Right lobe of liver (tissue), 4 donors: ENCODE data around the gene MRGPRG.

Source experiments
- CTCF ChIP-seq, 4 donors: fragments of 200-600 bp in 3 of 4; fragments of 450-650 bp in 1 of 4; IDR thresholded peaks; one replicate each; pipeline versions ENCODE4 v1.5.1 to v1.8.0; 2016 to 2022; ENCODE audit warnings: antibody characterized with exemption in 4 of 4, mild to moderate bottlenecking in 2 of 4
- POLR2A ChIP-seq: fragments of 450-650 bp; IDR thresholded peaks from one replicate; pipeline ENCODE4 v1.6.1; 2017; ENCODE audit warnings: antibody characterized with exemption, mild to moderate bottlenecking
- donor health status: DM: no; HTN: no; CAD: no.
- donor health status: DM: no; HTN: no; CAD: no.
- donor health status: DM: no; HTN: yes; CAD: no.

GRCh38 chr11:3192511-3193372, 25.9 kb downstream of the MRGPRG start:
- TF ChIP-seq CTCF (IDR thresholded peaks at IDR 0.05): no peak
- no peak for TF ChIP-seq POLR2A
